Stimulated activated CD8-positive, alpha-beta memory T cell treated with anti-CD3 and anti-CD28 coated beads, Interleukin-7, amount 100 ng/mL, for 1 hour (primary cell): ENCODE measurements around the gene WNT8B.
A peak's percentile ranks its signal among the peaks of the same experiment; 100 is the strongest.

Experiments
- DNase-seq, 2 donors: peaks; one replicate each; pipeline ENCODE4 v3.0.0-alpha.2; 2020; ENCODE audit warnings: low read depth in 2 of 2

Gene WNT8B

GRCh38 chr10:100519311-100520051 lies 56.7 kb downstream of the WNT8B start, which contains the start of gene SEC31B:
SEC31B (minus strand) TSS chr10:100519861; CDS start chr10:100516952, 2,909 bp downstream.
- DNase-seq = no peak

- DNase-seq = no peak
These were observed 58.0 kb downstream of the WNT8B start for GRCh38 chr10:100520811-100521210.

GRCh38 chr10:100522107-100522801 lies 59.4 kb downstream of the WNT8B start:
- no peak for DNase-seq

GRCh38 chr10:100522945-100523344 lies 60.1 kb downstream of the WNT8B start:
- no peak for DNase-seq

- no peak for DNase-seq
These were observed 61.4 kb downstream of the WNT8B start for GRCh38 chr10:100524206-100524605.

- DNase-seq = no peak
These were observed 61.8 kb downstream of the WNT8B start for GRCh38 chr10:100524638-100525037.

- DNase-seq = no peak
These were observed 65.5 kb downstream of the WNT8B start for GRCh38 chr10:100528123-100528886.

- no peak for DNase-seq
These were observed 66.2 kb downstream of the WNT8B start for GRCh38 chr10:100528921-100529474.

GRCh38 chr10:100529475-100530298 lies 66.9 kb downstream of the WNT8B start, which contains the start of gene NDUFB8:
NDUFB8 (minus strand) TSS chr10:100529871; CDS start chr10:100529851, 20 bp downstream.
- DNase-seq = peak; percentile 70 to 74

- no peak for DNase-seq
These were observed 69.0 kb downstream of the WNT8B start for GRCh38 chr10:100531761-100532160.
